ENCODE results near the gene ANKS4B. TPM values are rescaled to one million over a fixed set of nuclear protein-coding genes. Genes with fewer than 3 reads are reported as not detected.

ANKS4B gene
- polyA plus RNA-seq, 3 donors = not detected

- H3K4me2 ChIP-seq (replicated peaks; ENCODE audit: extremely low read depth, low read length, poor library complexity, severe bottlenecking) = no peak overlapping the region
- no peak overlapping the region for H3K4me3 ChIP-seq (replicated peaks in 1 of 3; ENCODE audit: low read depth in 2 of 3, low read length in 3 of 3)
- H3K4me1 ChIP-seq (ENCODE audit: control insufficient read depth in 1 of 2, insufficient read depth in 2 of 2, low read length in 2 of 2) = no peaks in the 10 kb centered on the region
- peaks cover 0 to 4% of the 10 kb centered on the region in 2 donors for H3K9me3 ChIP-seq (replicated peaks in 1 of 2; ENCODE audit: control insufficient read depth in 1 of 2, insufficient read depth in 1 of 2, low read length in 2 of 2)
- TF ChIP-seq, protein P1, sequence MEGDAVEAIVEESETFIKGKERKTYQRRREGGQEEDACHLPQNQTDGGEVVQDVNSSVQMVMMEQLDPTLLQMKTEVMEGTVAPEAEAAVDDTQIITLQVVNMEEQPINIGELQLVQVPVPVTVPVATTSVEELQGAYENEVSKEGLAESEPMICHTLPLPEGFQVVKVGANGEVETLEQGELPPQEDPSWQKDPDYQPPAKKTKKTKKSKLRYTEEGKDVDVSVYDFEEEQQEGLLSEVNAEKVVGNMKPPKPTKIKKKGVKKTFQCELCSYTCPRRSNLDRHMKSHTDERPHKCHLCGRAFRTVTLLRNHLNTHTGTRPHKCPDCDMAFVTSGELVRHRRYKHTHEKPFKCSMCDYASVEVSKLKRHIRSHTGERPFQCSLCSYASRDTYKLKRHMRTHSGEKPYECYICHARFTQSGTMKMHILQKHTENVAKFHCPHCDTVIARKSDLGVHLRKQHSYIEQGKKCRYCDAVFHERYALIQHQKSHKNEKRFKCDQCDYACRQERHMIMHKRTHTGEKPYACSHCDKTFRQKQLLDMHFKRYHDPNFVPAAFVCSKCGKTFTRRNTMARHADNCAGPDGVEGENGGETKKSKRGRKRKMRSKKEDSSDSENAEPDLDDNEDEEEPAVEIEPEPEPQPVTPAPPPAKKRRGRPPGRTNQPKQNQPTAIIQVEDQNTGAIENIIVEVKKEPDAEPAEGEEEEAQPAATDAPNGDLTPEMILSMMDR (IDR thresholded peaks at IDR 0.05) = no peak
- WGBS (ENCODE audit: insufficient coverage) = no CpG with 5 or more reads among the region's 1 CpG
- H3K27me3 Mint-ChIP-seq (ENCODE audit: low read depth in 3 of 3) = peaks cover 5 to 21% (median 13%) of the 10 kb centered on the region in 3 donors
- H2AFZ ChIP-seq (ENCODE audit: insufficient read depth, low read depth, low read length, poor library complexity, severe bottlenecking) = no peak overlapping the region
- no peak overlapping the region for H3K27ac Mint-ChIP-seq
- H3K4me3 Mint-ChIP-seq = no peak overlapping the region
- H3K4me1 Mint-ChIP-seq = peaks cover 1% of the 10 kb centered on the region
- no peak for DNase-seq
- H3K36me3 Mint-ChIP-seq = no peaks in the 10 kb centered on the region
- no peak overlapping the region for H3K9ac ChIP-seq (ENCODE audit: insufficient read depth, low read length, poor library complexity, severe bottlenecking)
- intact Hi-C loops (cut with micrococcal nuclease) = no loop called here
- peaks cover 0 to 13% (median 6%) of the 10 kb centered on the region in 7 donors for H3K9me3 Mint-ChIP-seq
- H3K36me3 ChIP-seq (replicated peaks in 1 of 2; ENCODE audit: control insufficient read depth in 1 of 2, insufficient read depth in 2 of 2, low read length in 2 of 2) = no peaks in the 10 kb centered on the region
- H3K27ac ChIP-seq (ENCODE audit: low read depth in 1 of 2, low read length in 2 of 2) = no peak overlapping the region
- H4K20me1 ChIP-seq (ENCODE audit: insufficient read depth, low read length) = no peaks in the 10 kb centered on the region
- peaks cover 2 to 9% of the 10 kb centered on the region in 2 donors for H3K27me3 ChIP-seq (ENCODE audit: control insufficient read depth in 2 of 2, insufficient read depth in 2 of 2, low read length in 2 of 2)
- H3K79me2 ChIP-seq (ENCODE audit: insufficient read depth, low read length) = no peaks in the 10 kb centered on the region
These were observed 416 bp upstream of the ANKS4B start for GRCh38 chr16:21233045-21233520.

DNA sequence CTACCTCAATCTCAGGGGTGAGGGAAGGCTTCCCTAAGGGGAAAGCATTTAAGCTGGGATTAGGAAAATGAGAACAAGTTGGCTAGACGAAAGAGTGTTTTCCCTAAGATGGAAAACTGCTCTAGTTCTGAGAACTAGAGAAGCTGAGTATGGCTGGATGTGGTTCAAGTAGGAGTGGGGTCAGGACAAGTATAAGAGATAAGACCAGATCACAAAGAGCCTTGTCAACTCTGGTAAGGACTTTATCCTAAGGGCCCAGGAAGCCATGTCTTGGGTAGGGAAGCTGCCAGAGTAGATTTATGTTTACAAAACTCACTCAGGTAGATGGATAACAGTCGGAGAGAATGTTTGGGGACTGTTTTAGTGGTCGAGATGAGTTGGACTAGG, 1.7 kb downstream of the ANKS4B start:
- H3K4me2 ChIP-seq (replicated peaks; ENCODE audit: extremely low read depth, low read length, poor library complexity, severe bottlenecking) = no peak overlapping the region
- no peaks in the 10 kb centered on the region for H3K4me1 ChIP-seq (ENCODE audit: control insufficient read depth in 1 of 2, insufficient read depth in 2 of 2, low read length in 2 of 2)
- H3K27me3 ChIP-seq (ENCODE audit: control insufficient read depth in 2 of 2, insufficient read depth in 2 of 2, low read length in 2 of 2) = peaks cover 2% of the 10 kb centered on the region in 2 donors
- DNase-seq = no peak
- H3K79me2 ChIP-seq (ENCODE audit: insufficient read depth, low read length) = no peaks in the 10 kb centered on the region
- TF ChIP-seq, protein P1 (IDR thresholded peaks at IDR 0.05) = no peak
- H3K4me1 Mint-ChIP-seq = no peaks in the 10 kb centered on the region
- no peaks in the 10 kb centered on the region for H4K20me1 ChIP-seq (ENCODE audit: insufficient read depth, low read length)
- H3K9me3 ChIP-seq (replicated peaks in 1 of 2; ENCODE audit: control insufficient read depth in 1 of 2, insufficient read depth in 1 of 2, low read length in 2 of 2) = peaks cover 0 to 4% of the 10 kb centered on the region in 2 donors
- peaks cover 0 to 13% (median 6%) of the 10 kb centered on the region in 7 donors for H3K9me3 Mint-ChIP-seq
- no peak overlapping the region for H3K27ac ChIP-seq (ENCODE audit: low read depth in 1 of 2, low read length in 2 of 2)
- no peak overlapping the region for H3K9ac ChIP-seq (ENCODE audit: insufficient read depth, low read length, poor library complexity, severe bottlenecking)
- H3K36me3 Mint-ChIP-seq = no peaks in the 10 kb centered on the region
- no peak overlapping the region for H2AFZ ChIP-seq (ENCODE audit: insufficient read depth, low read depth, low read length, poor library complexity, severe bottlenecking)
- no peak overlapping the region for H3K27ac Mint-ChIP-seq
- H3K4me3 Mint-ChIP-seq = no peak overlapping the region
- WGBS (ENCODE audit: insufficient coverage) = 95% methylated on average over 3 of the region's 3 CpGs
- H3K4me3 ChIP-seq (replicated peaks in 1 of 3; ENCODE audit: low read depth in 2 of 3, low read length in 3 of 3) = no peak overlapping the region
- peaks cover 5 to 19% (median 14%) of the 10 kb centered on the region in 3 donors for H3K27me3 Mint-ChIP-seq (ENCODE audit: low read depth in 3 of 3)
- no peaks in the 10 kb centered on the region for H3K36me3 ChIP-seq (replicated peaks in 1 of 2; ENCODE audit: control insufficient read depth in 1 of 2, insufficient read depth in 2 of 2, low read length in 2 of 2)
- intact Hi-C loops (cut with micrococcal nuclease) = no loop called here

Data from CD14-positive monocyte (primary cell).